Kidney (tissue), 14 donors: ENCODE results near the gene HIPK2. TPM values are rescaled to one million over a fixed set of nuclear protein-coding genes. Genes with fewer than 3 reads are reported as not detected.

Experiments used
- DNase-seq, 5 donors: peaks; one replicate each; pipeline ENCODE4 v3.0.0-alpha.2; 2013 to 2020
- FAIRE-seq: peaks from 2 replicates; lab custom pipeline; 2012; peaks lifted over from hg19 to GRCh38; lab: Jason Lieb, UNC
- H3K27ac ChIP-seq, 2 donors: one replicate each; pipeline ENCODE4 v1.7.0; 2013; ENCODE audit warnings: low read depth in 2 of 2, low read length in 2 of 2, inconsistent platforms in 1 of 2
- H3K27me3 ChIP-seq: one replicate; pipeline ENCODE4 v1.7.1; 2013; ENCODE audit warnings: low read length, inconsistent platforms; ENCODE audit not compliant: control insufficient read depth, insufficient read depth
- H3K36me3 ChIP-seq, 3 donors: one replicate each; pipeline versions ENCODE4 v1.7.0 to v1.7.1; 2013; ENCODE audit warnings: low read length in 3 of 3, control low read depth in 1 of 3, inconsistent platforms in 1 of 3; ENCODE audit not compliant: insufficient read depth in 3 of 3, control insufficient read depth in 2 of 3
- H3K4me1 ChIP-seq, 3 donors: one replicate each; pipeline versions ENCODE4 v1.7.0 to v1.7.1; 2013; ENCODE audit warnings: low read length in 3 of 3, inconsistent platforms in 1 of 3, low read depth in 1 of 3; ENCODE audit not compliant: control insufficient read depth in 2 of 3, insufficient read depth in 2 of 3
- H3K4me3 ChIP-seq, 3 donors: one replicate each; pipeline versions ENCODE4 v1.7.0 to v1.8.1; 2013; ENCODE audit warnings: low read length in 3 of 3, control low read depth in 1 of 3, inconsistent platforms in 1 of 3
- H3K9ac ChIP-seq, 3 donors: one replicate each; pipeline versions ENCODE4 v1.7.0 to v1.7.1; 2013; ENCODE audit warnings: low read length in 3 of 3, control low read depth in 1 of 3, inconsistent platforms in 1 of 3
- H3K9me3 ChIP-seq, 3 donors: one replicate each; pipeline versions ENCODE4 v1.7.0 to v1.7.1; 2013; ENCODE audit warnings: low read length in 3 of 3, control low read depth in 1 of 3, inconsistent platforms in 1 of 3; ENCODE audit not compliant: control insufficient read depth in 2 of 3, insufficient read depth in 1 of 3
- CTCF ChIP-seq: IDR thresholded peaks from 3 replicates; pipeline ENCODE4 v1.5.1; 2012; ENCODE audit warnings: mild to moderate bottlenecking, moderate library complexity, borderline replicate concordance; ENCODE audit not compliant: insufficient read depth; ENCODE audit errors: extremely low read depth
- intact Hi-C: fragments of 100-400 bp; cut with DNase I; formaldehyde crosslinking; loops from one replicate; pipeline ENCODE4 v1.11.1; 2022
- polyA plus RNA-seq: library from polyadenylated mRNA; stranded (reverse); fragments of 350-450 nt; fragmentation: Illumina TruSeq; extraction: RNeasy Lipid Tissue Mini Kit (QIAGEN cat#74804); gene quantifications from one replicate; pipeline ENCODE4 v1.2.3, GENCODE V29; 2014; ENCODE audit warnings: low read depth, low replicate concordance; ENCODE audit not compliant: insufficient read depth
- total RNA-seq: library from RNA; stranded (reverse); fragmentation: NEBNext Ultra II Directional; extraction: Animal tissue kit (Norgen Biotek cat#: 25700); gene quantifications from one replicate; pipeline ENCODE4 v1.2.1, GENCODE V29; 2021
- donor health status: control.
- donor health status: control.
- donor health status: control.
- donor health status: control.
- donor health status: control.
- donor health status: DM: yes; HTN: yes; CAD: no.
- donor health status: Normal renal cell carcinoma (clear cell type).

Gene HIPK2
- total and polyA plus RNA-seq, 2 donors from 2014 or later: 9.6 to 153 TPM

DNA sequence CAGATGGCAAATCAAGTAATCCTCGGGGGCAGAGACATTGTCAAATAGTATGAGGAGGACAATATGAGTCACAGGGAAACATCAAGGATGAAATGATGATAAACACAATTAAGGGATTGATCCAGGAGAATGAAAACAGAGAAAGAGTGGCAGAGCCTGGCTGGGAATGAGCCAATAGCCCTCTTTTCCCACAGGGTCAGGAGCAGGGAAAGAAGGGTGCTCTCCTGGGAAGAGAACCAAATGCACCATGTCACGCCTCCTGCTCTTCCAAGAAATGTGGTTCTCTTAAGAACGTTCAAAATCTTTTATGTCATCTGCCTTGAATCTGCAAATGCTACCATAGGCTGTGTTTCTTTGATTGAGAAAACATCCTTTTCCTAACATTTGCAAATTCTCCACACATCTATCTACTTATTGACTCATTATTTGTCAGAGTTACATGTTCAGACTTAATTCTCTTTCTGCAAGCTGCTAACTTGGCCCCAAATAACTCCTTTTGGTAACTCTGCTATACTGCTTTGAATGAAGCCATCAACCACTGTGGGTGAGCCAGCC is 50.6 kb downstream of the HIPK2 start:
- Histone ChIP-seq H3K27ac (no peak overlapping the region), H3K27me3 (no peaks in the 10 kb centered on the region), H3K9ac (no peak overlapping the region), H3K36me3 (peaks cover 0 to 3% (median 2%) of the 10 kb centered on the region in 3 donors), H3K9me3 (no peaks in the 10 kb centered on the region), H3K4me3 (no peak overlapping the region), H3K4me1 (peaks cover 0 to 24% (median 21%) of the 10 kb centered on the region in 3 donors)
- intact Hi-C loops: no loop called here
- DNase-seq: no peak
- TF ChIP-seq CTCF: no peak
- no peak for FAIRE-seq

DNA sequence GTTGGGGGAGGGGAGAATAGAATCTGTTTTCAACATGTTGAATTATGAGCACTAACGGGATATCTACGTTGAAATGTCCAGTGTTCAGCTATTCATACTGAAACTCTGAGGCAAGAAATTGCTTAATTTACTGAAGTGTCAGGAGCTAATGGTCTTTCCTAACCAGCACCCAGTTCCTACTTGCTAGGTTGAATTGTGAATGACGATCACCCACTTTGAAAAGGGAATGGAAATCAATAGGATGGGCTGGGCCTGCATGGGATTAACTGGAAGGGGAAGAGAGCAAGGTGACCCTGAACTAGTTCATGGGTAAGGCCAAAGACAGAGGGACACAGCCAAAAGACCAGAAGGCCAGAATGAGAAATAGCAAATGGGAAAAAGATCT is 51.3 kb downstream of the HIPK2 start:
- FAIRE-seq (no peak), DNase-seq (no peak)
- Histone ChIP-seq H3K4me1 (peaks cover 0 to 24% (median 19%) of the 10 kb centered on the region in 3 donors), H3K4me3 (no peak overlapping the region), H3K36me3 (peaks cover 0 to 3% (median 2%) of the 10 kb centered on the region in 3 donors), H3K27me3 (no peaks in the 10 kb centered on the region), H3K27ac (no peak overlapping the region), H3K9me3 (no peaks in the 10 kb centered on the region), H3K9ac (no peak overlapping the region)
- no peak for TF ChIP-seq CTCF
- intact Hi-C loops: no loop called here

- H3K27ac ChIP-seq: no peak overlapping the region
- FAIRE-seq (no peak), DNase-seq (no peak)
- H3K9ac ChIP-seq: no peak overlapping the region
- no peaks in the 10 kb centered on the region for H3K9me3 ChIP-seq
- H3K36me3 ChIP-seq: peaks cover 0 to 3% (median 2%) of the 10 kb centered on the region in 3 donors
- H3K4me3 ChIP-seq: no peak overlapping the region
- no peaks in the 10 kb centered on the region for H3K27me3 ChIP-seq
- intact Hi-C loops: no loop called here
- peaks cover 0 to 24% (median 17%) of the 10 kb centered on the region in 3 donors for H3K4me1 ChIP-seq
- TF ChIP-seq CTCF: no peak
Measured at GRCh38 chr7:139725858-139726484, 51.8 kb downstream of the HIPK2 start.
